SU-DHL-6 (cell line): ENCODE measurements around the gene FER1L5.

ENCODE experiments used
- H2AFZ ChIP-seq: fragments of 200-600 bp; sonication (generic); 2 replicates; pipeline ENCODE4 v1.6.1; 2014; ENCODE audit warnings: low read depth, mild to moderate bottlenecking, moderate library complexity, mixed read lengths, antibody characterized with exemption, low read length; ENCODE audit not compliant: severe bottlenecking
- H3F3A ChIP-seq: fragments of 200-600 bp; shearing (Covaris generic); 2 replicates; pipeline ENCODE4 v1.6.0; 2016; ENCODE audit warnings: antibody characterized with exemption, mild to moderate bottlenecking; ENCODE audit not compliant: insufficient read depth
- H3K27ac ChIP-seq: fragments of 200-600 bp; sonication (generic); 2 replicates; pipeline ENCODE4 v1.5.1; 2016; ENCODE audit warnings: low read depth, mild to moderate bottlenecking, low read length, moderate library complexity, mixed read lengths
- H3K27me3 ChIP-seq: fragments of 200-600 bp; sonication (generic), shearing (Covaris generic); 2 replicates; pipeline ENCODE4 v1.6.0; 2014; ENCODE audit warnings: mild to moderate bottlenecking, low read length
- H3K36me3 ChIP-seq: fragments of 200-600 bp; sonication (generic); 2 replicates; pipeline ENCODE4 v1.6.1; 2014; ENCODE audit warnings: mild to moderate bottlenecking, low read length, mixed read lengths
- H3K4me2 ChIP-seq: fragments of 300-600, 200-600 bp; shearing (Covaris generic), sonication (generic); 2 replicates; pipeline ENCODE4 v1.6.0; 2014; ENCODE audit warnings: low read length, low read depth, mild to moderate bottlenecking; ENCODE audit not compliant: poor library complexity, severe bottlenecking
- H3K4me3 ChIP-seq: fragments of 200-600 bp; sonication (generic); 2 replicates; pipeline ENCODE4 v1.5.1; 2014; ENCODE audit warnings: antibody characterized with exemption, low read length, mild to moderate bottlenecking, mixed read lengths; ENCODE audit not compliant: insufficient read depth, poor library complexity, severe bottlenecking
- H3K79me2 ChIP-seq: fragments of 200-600 bp; sonication (generic); 2 replicates; pipeline ENCODE4 v1.6.1; 2014; ENCODE audit warnings: mild to moderate bottlenecking, low read length, moderate library complexity; ENCODE audit not compliant: insufficient read depth
- H3K9ac ChIP-seq: fragments of 200-600 bp; sonication (generic); 2 replicates; pipeline ENCODE4 v1.7.0; 2014; ENCODE audit warnings: mild to moderate bottlenecking, low read length
- H3K9me2 ChIP-seq: fragments of 200-600 bp; sonication (generic); replicated peaks from 2 replicates; pipeline ENCODE4 v1.6.1; 2014; ENCODE audit warnings: low read length; ENCODE audit not compliant: insufficient read depth
- H3K9me3 ChIP-seq: fragments of 200-600 bp; sonication (generic); 2 replicates; pipeline ENCODE4 v1.6.1; 2014; ENCODE audit warnings: low read length, mixed read lengths; ENCODE audit not compliant: insufficient read depth
- H4K20me1 ChIP-seq: fragments of 200-600 bp; sonication (generic); 2 replicates; pipeline ENCODE4 v1.6.1; 2014; ENCODE audit warnings: low read depth, mild to moderate bottlenecking, antibody characterized with exemption, low read length, moderate library complexity, mixed read lengths
- EZH2phosphoT487 ChIP-seq: fragments of 200-600 bp; sonication (generic), shearing (Covaris generic); conservative IDR thresholded peaks from 2 replicates; pipeline ENCODE4 v1.6.1; 2018; ENCODE audit warnings: mild to moderate bottlenecking, antibody characterized with exemption, low read length, moderate library complexity, mixed read lengths
- TF ChIP-seq, protein P1 (sequence below): fragments of 200-600 bp; sonication (generic); IDR thresholded peaks from one replicate; pipeline ENCODE4 v1.5.1; 2017; ENCODE audit warnings: antibody characterized with exemption, mild to moderate bottlenecking, low read length, moderate library complexity; ENCODE audit not compliant: insufficient read depth, poor library complexity, severe bottlenecking

Gene FER1L5

DNA sequence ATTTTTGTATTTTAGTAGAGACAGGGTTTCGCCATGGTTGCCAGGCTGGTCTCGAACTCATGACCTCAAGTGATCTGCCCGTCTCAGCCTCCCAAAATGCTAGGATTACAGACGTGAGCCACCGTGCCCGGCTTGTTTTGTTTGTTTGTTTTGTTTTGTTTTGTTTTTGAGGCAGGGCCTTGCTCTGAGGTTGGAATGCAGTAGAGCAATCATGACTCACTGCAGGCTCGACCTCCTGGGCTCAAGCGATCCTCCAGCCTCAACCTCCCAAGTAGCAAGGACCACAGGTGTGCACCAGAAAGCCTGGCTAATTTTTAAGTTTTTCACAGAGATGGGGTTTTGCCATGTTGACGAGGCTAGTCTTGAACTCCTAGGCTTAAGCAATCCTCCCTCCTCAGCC, 109.2 kb downstream of the FER1L5 start:
- no peak overlapping the region for H3K27ac ChIP-seq
- no peak overlapping the region for H2AFZ ChIP-seq
- no peaks in the 10 kb centered on the region for H3K79me2 ChIP-seq
- no peaks in the 10 kb centered on the region for H3K27me3 ChIP-seq
- no peaks in the 10 kb centered on the region for H3K9me3 ChIP-seq
- no peak overlapping the region for H3K4me2 ChIP-seq
- H4K20me1 ChIP-seq: no peaks in the 10 kb centered on the region
- no peak overlapping the region for H3K4me3 ChIP-seq
- TF ChIP-seq EZH2phosphoT487: no peak
- TF ChIP-seq, protein P1, sequence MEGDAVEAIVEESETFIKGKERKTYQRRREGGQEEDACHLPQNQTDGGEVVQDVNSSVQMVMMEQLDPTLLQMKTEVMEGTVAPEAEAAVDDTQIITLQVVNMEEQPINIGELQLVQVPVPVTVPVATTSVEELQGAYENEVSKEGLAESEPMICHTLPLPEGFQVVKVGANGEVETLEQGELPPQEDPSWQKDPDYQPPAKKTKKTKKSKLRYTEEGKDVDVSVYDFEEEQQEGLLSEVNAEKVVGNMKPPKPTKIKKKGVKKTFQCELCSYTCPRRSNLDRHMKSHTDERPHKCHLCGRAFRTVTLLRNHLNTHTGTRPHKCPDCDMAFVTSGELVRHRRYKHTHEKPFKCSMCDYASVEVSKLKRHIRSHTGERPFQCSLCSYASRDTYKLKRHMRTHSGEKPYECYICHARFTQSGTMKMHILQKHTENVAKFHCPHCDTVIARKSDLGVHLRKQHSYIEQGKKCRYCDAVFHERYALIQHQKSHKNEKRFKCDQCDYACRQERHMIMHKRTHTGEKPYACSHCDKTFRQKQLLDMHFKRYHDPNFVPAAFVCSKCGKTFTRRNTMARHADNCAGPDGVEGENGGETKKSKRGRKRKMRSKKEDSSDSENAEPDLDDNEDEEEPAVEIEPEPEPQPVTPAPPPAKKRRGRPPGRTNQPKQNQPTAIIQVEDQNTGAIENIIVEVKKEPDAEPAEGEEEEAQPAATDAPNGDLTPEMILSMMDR: no peak
- H3K9ac ChIP-seq: no peak overlapping the region
- H3K9me2 ChIP-seq: no peaks in the 10 kb centered on the region
- no peaks in the 10 kb centered on the region for H3F3A ChIP-seq
- no peaks in the 10 kb centered on the region for H3K36me3 ChIP-seq

DNA sequence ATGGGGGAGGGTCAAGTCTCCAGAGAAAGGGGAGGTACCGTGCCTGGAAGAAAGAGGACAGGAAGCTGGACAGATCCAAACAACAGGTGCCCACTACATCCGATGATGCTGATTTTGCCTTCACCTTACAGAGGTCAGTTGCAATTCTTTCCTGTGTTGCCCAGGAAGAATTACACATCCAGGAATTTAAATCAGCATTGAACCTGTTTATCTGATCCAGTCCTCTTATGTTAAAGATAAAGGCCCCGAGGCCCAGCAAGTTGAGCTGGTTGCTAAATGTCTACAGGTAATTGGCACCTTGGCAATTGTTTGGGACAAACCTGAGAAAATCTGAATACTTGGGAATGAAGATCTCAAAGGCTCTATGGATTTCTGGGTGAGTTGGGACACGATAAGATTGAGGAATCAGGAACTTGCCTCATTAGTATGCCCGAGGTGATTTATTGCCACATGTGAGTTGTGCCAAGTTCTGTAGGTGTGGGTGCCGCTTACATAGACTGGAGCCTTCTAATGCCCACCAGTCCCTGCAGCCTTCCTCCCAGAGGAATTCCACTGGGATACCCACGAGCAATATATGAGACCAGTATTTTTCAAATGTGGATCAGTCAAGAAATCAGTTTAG, 111.2 kb downstream of the FER1L5 start:
- H3K36me3 ChIP-seq: no peaks in the 10 kb centered on the region
- no peak overlapping the region for H3K4me2 ChIP-seq
- H3K27me3 ChIP-seq: no peaks in the 10 kb centered on the region
- H3K9ac ChIP-seq: no peak overlapping the region
- H3F3A ChIP-seq: peaks cover under 1% of the 10 kb centered on the region; the same call in 1 of the 2 replicates
- no peaks in the 10 kb centered on the region for H3K9me3 ChIP-seq
- H4K20me1 ChIP-seq: no peaks in the 10 kb centered on the region
- H2AFZ ChIP-seq: no peak overlapping the region
- H3K27ac ChIP-seq: no peak overlapping the region
- H3K9me2 ChIP-seq: no peaks in the 10 kb centered on the region
- TF ChIP-seq EZH2phosphoT487: no peak
- H3K4me3 ChIP-seq: no peak overlapping the region
- H3K79me2 ChIP-seq: no peaks in the 10 kb centered on the region

DNA sequence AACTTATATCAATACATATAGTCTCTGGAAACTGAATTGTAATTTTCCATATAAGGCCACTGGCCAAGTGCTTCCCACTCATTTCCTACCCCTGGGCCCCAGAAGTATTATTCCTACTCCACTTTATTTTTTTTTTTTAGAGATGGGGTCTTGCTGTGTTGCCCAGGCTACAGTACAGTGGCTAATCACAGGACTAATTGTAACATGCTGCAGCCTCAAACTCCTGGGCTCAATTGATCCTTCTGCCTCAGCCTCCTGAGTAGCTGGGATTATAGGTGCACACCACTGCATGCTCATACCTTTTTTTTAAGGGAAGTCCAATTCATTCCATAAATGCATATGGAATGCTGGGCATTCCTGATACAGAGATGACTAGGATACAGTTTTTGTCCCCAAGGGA, 111.8 kb downstream of the FER1L5 start:
- no peaks in the 10 kb centered on the region for H3K27me3 ChIP-seq
- H3K79me2 ChIP-seq: no peaks in the 10 kb centered on the region
- H3K36me3 ChIP-seq: no peaks in the 10 kb centered on the region
- H2AFZ ChIP-seq: no peak overlapping the region
- TF ChIP-seq, protein P1: no peak
- no peak for TF ChIP-seq EZH2phosphoT487
- H3K9ac ChIP-seq: no peak overlapping the region
- H3K9me3 ChIP-seq: no peaks in the 10 kb centered on the region
- peaks cover 3% of the 10 kb centered on the region; the same call in 1 of the 2 replicates for H3F3A ChIP-seq
- no peak overlapping the region for H3K4me2 ChIP-seq
- H3K9me2 ChIP-seq: no peaks in the 10 kb centered on the region
- no peak overlapping the region for H3K4me3 ChIP-seq
- H4K20me1 ChIP-seq: no peaks in the 10 kb centered on the region
- no peak overlapping the region for H3K27ac ChIP-seq
